ENCODE results near the gene NTM.

DNA sequence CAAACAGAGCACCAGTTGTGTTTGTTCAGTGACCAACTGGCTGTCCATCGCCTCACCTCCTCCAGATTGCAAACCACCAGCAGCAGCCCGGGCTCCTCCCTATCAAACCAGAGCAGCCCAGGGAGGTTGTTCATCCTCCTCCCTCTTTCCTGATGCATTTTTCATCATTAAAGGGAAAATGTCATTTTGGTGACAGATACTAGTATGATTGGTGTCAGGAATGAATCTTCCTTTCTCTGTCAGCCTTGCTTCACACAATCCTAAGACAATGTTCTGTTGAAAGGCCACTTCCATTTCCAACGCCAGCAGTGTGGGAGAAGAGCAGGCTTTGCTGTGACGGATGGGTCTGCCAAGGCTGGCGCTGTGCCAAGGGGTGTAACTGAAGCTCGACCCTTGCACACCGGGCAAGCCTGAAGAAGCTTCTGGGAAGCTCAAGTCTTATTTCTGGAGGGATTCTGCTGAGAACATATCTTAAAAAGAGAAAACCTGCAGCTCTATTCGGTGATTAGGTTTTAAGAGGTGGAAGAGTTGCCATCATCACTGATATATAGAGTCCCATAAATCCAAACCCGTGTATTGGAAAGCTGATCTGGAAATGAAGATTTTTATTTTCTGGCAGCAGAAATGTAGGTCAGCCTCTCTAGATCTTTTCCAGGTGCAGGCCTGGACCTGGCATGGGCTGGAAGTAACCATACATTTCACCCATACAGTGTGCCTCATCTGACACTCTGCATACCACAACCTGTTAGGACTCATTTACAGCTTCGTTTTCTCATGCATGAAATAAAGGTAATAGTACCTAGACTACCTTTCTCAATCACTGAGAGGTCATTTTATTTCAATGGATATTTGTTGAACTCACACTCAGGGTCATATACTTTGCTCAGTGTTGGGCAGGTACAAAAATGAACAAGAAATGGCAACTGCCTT, 524.5 kb downstream of the NTM start:
- TF ChIP-seq POLR2A (IDR thresholded peaks at IDR 0.05) (no peak), POLR2AphosphoS5 (IDR thresholded peaks at IDR 0.05) (peak in 1 of 3 donors; percentile 20)
- TF ChIP-seq, protein P1, sequence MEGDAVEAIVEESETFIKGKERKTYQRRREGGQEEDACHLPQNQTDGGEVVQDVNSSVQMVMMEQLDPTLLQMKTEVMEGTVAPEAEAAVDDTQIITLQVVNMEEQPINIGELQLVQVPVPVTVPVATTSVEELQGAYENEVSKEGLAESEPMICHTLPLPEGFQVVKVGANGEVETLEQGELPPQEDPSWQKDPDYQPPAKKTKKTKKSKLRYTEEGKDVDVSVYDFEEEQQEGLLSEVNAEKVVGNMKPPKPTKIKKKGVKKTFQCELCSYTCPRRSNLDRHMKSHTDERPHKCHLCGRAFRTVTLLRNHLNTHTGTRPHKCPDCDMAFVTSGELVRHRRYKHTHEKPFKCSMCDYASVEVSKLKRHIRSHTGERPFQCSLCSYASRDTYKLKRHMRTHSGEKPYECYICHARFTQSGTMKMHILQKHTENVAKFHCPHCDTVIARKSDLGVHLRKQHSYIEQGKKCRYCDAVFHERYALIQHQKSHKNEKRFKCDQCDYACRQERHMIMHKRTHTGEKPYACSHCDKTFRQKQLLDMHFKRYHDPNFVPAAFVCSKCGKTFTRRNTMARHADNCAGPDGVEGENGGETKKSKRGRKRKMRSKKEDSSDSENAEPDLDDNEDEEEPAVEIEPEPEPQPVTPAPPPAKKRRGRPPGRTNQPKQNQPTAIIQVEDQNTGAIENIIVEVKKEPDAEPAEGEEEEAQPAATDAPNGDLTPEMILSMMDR (IDR thresholded peaks at IDR 0.05 in 8 of 11, conservative IDR thresholded peaks at IDR 0.05 in 3 of 11) = no peak

Data from spleen (tissue), 7 donors.